Measurements from ENCODE around the gene ATMIN.

Gene ATMIN

GRCh38 chr16:80989801-80990200 is 45.8 kb upstream of the ATMIN start:
- Histone ChIP-seq H3K79me2 (ENCODE audit: insufficient read depth, low read length) (peaks cover 85% of the 10 kb centered on the region), H3K9me3 (ENCODE audit: insufficient read depth, low read depth, low read length) (no peaks in the 10 kb centered on the region), H3K27me3 (ENCODE audit: insufficient read depth, low read length, poor library complexity, severe bottlenecking) (no peaks in the 10 kb centered on the region), H2AFZ (ENCODE audit: low read length) (no peak overlapping the region), H4K20me1 (ENCODE audit: insufficient read depth, low read length, poor library complexity, severe bottlenecking) (peaks cover 3% of the 10 kb centered on the region), H3K36me3 (ENCODE audit: insufficient read depth, low read length) (peaks cover 19% of the 10 kb centered on the region; the same call in 1 of the 2 replicates), H3F3A (ENCODE audit: low read depth) (no peaks in the 10 kb centered on the region), H3K4me1 (ENCODE audit: insufficient read depth, low read length, poor library complexity, severe bottlenecking) (peaks cover 10% of the 10 kb centered on the region), H3K9ac (ENCODE audit: low read depth, low read length, poor library complexity, severe bottlenecking) (no peak overlapping the region), H3K9me2 (replicated peaks; ENCODE audit: low read depth, low read length) (no peaks in the 10 kb centered on the region), H3K4me2 (ENCODE audit: low read depth, low read length, poor library complexity, severe bottlenecking) (no peak overlapping the region), H3K4me3 (ENCODE audit: low read length, poor library complexity, severe bottlenecking) (no peak overlapping the region)
- TF ChIP-seq CTCF (conservative IDR thresholded peaks at IDR 0.05; ENCODE audit: low read length) (no peak), EZH2phosphoT487 (IDR thresholded peaks at IDR 0.05; ENCODE audit: borderline replicate concordance) (no peak)

- no peaks in the 10 kb centered on the region for H3F3A ChIP-seq (ENCODE audit: low read depth)
- H3K27me3 ChIP-seq (ENCODE audit: insufficient read depth, low read length, poor library complexity, severe bottlenecking) = no peaks in the 10 kb centered on the region
- peaks cover 7% of the 10 kb centered on the region for H3K4me1 ChIP-seq (ENCODE audit: insufficient read depth, low read length, poor library complexity, severe bottlenecking)
- H3K4me3 ChIP-seq (ENCODE audit: low read length, poor library complexity, severe bottlenecking) = no peak overlapping the region
- no peak overlapping the region for H3K4me2 ChIP-seq (ENCODE audit: low read depth, low read length, poor library complexity, severe bottlenecking)
- H3K36me3 ChIP-seq (ENCODE audit: insufficient read depth, low read length) = peaks cover 24% of the 10 kb centered on the region; the same call in 1 of the 2 replicates
- no peak overlapping the region for H2AFZ ChIP-seq (ENCODE audit: low read length)
- H4K20me1 ChIP-seq (ENCODE audit: insufficient read depth, low read length, poor library complexity, severe bottlenecking) = peaks cover 3% of the 10 kb centered on the region
- H3K79me2 ChIP-seq (ENCODE audit: insufficient read depth, low read length) = peaks cover 87% of the 10 kb centered on the region
- TF ChIP-seq CTCF (conservative IDR thresholded peaks at IDR 0.05; ENCODE audit: low read length) (no peak), EZH2phosphoT487 (IDR thresholded peaks at IDR 0.05; ENCODE audit: borderline replicate concordance) (no peak)
- no peak overlapping the region for H3K9ac ChIP-seq (ENCODE audit: low read depth, low read length, poor library complexity, severe bottlenecking)
- H3K9me2 ChIP-seq (replicated peaks; ENCODE audit: low read depth, low read length) = no peaks in the 10 kb centered on the region
- no peaks in the 10 kb centered on the region for H3K9me3 ChIP-seq (ENCODE audit: insufficient read depth, low read depth, low read length)
These were observed 45.1 kb upstream of the ATMIN start for GRCh38 chr16:80990577-80990976.

GRCh38 chr16:80990978-80991377 is 44.7 kb upstream of the ATMIN start:
- no peaks in the 10 kb centered on the region for H3K9me3 ChIP-seq (ENCODE audit: insufficient read depth, low read depth, low read length)
- no peak overlapping the region for H3K4me3 ChIP-seq (ENCODE audit: low read length, poor library complexity, severe bottlenecking)
- H3K4me1 ChIP-seq (ENCODE audit: insufficient read depth, low read length, poor library complexity, severe bottlenecking) = peaks cover 4% of the 10 kb centered on the region
- peaks cover 87% of the 10 kb centered on the region for H3K79me2 ChIP-seq (ENCODE audit: insufficient read depth, low read length)
- no peak overlapping the region for H2AFZ ChIP-seq (ENCODE audit: low read length)
- TF ChIP-seq EZH2phosphoT487 (IDR thresholded peaks at IDR 0.05; ENCODE audit: borderline replicate concordance) (no peak), CTCF (conservative IDR thresholded peaks at IDR 0.05; ENCODE audit: low read length) (no peak)
- peaks cover 7% of the 10 kb centered on the region for H4K20me1 ChIP-seq (ENCODE audit: insufficient read depth, low read length, poor library complexity, severe bottlenecking)
- no peaks in the 10 kb centered on the region for H3K9me2 ChIP-seq (replicated peaks; ENCODE audit: low read depth, low read length)
- no peak overlapping the region for H3K4me2 ChIP-seq (ENCODE audit: low read depth, low read length, poor library complexity, severe bottlenecking)
- H3K9ac ChIP-seq (ENCODE audit: low read depth, low read length, poor library complexity, severe bottlenecking) = no peak overlapping the region
- no peaks in the 10 kb centered on the region for H3K27me3 ChIP-seq (ENCODE audit: insufficient read depth, low read length, poor library complexity, severe bottlenecking)
- H3F3A ChIP-seq (ENCODE audit: low read depth) = no peaks in the 10 kb centered on the region
- peaks cover 25% of the 10 kb centered on the region; the same call in 1 of the 2 replicates for H3K36me3 ChIP-seq (ENCODE audit: insufficient read depth, low read length)
